HG02763 (cell line): ENCODE measurements around the gene CAV3.

ENCODE experiments used
- ATAC-seq: cut with Tn5 transposase; IDR thresholded peaks from one replicate; pipeline ENCODE4 v1.9.1; 2021; ENCODE audit warnings: mild to moderate bottlenecking, moderate library complexity; ENCODE audit not compliant: unreplicated experiment

CAV3 gene

DNA sequence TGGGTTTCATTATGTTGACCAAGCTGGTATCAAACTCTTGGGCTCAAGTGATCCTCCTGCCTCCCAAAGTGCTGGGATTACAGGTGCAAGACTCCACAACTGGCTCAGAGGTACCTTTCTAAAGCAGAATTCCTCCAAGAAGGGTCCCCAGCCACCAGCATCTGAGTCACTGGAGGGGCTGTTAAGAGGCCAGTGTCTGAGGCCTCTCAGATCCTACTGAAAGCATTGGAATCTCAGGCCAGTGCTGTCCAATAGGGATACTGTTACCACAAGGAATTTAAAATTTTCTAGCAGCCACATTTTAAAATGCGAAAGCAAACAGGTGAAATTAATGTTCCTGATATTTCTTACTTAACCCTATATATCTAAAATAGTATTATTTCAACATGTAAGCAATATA, 1.3 kb downstream of the CAV3 start:
- no peak for ATAC-seq

- ATAC-seq: no peak
Measured at GRCh38 chr3:8736436-8736835, 2.8 kb downstream of the CAV3 start.

- no peak for ATAC-seq
Measured at GRCh38 chr3:8737301-8737700, 3.7 kb downstream of the CAV3 start.

GRCh38 chr3:8737823-8738222, 4.2 kb downstream of the CAV3 start:
- no peak for ATAC-seq

DNA sequence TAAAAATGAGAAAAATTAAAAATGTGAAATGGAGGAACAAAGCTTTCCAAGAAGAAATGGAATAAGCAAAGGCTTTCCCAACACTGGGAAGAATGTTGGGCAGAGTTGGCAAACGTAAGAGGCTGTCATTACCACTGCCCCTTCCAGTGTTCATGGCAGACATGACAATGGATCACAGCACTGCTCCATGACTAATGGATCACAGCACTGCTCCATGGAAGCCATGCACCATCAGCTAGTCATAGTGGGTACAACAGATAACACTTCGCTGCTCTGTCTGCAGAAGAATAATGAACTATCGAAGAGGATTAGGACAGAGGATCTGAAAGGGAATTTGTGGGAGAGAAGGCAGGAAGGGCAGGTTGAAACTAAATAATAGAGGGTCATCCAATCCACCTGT, 5.0 kb downstream of the CAV3 start:
- no peak for ATAC-seq

GRCh38 chr3:8739757-8740504, 6.3 kb downstream of the CAV3 start:
- ATAC-seq: peak; percentile 52

GRCh38 chr3:8741581-8742261, 8.1 kb downstream of the CAV3 start:
- ATAC-seq: no peak

GRCh38 chr3:8743021-8743601, 9.5 kb downstream of the CAV3 start:
- ATAC-seq: no peak

DNA sequence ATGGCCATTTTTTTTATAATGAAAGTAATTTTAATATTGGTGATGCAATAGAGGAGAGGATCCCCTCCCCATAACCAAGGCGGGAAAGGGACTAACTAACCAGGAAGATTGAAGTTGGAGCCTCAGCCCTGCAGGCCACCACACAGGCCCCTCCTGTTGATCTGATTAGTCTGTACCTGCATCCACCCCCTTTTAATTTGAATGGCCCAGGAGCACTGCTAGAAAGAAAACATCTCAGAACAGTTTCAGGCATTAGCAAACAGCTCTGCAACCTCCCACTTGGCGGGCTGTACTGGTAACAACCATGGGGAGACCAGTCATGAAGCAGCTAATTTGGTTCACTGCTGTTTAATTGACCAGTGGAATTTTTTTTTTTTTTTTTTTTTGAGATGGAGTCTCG, 10.3 kb downstream of the CAV3 start:
- ATAC-seq: no peak

DNA sequence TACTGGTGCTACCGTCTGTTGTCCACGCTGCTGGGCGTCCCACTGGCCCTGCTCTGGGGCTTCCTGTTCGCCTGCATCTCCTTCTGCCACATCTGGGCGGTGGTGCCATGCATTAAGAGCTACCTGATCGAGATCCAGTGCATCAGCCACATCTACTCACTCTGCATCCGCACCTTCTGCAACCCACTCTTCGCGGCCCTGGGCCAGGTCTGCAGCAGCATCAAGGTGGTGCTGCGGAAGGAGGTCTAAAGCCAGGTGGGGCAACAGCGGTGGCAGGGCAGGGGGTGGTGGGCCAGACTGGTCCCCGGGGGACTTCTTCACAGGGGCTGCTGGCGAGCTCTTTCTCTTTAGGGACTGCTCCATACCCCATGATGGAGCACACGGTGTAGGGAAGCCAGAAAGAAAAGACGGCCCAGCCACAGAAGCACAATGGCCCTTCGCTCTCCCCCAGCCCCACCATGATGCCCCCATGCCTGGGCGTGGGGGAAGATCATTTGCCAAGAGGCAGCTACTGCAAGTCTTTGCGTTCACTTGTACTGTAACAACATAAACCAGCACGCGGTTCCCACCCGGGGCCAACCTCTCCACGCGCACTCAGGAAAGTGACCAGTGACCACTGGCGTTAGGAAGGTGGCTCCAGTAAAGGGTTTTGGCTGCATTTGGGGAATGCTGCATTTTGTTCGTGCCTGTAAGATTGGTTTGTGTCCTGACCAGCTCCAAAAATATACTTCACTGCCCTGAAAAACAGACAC, 12.2 kb downstream of the CAV3 start:
- ATAC-seq: no peak

DNA sequence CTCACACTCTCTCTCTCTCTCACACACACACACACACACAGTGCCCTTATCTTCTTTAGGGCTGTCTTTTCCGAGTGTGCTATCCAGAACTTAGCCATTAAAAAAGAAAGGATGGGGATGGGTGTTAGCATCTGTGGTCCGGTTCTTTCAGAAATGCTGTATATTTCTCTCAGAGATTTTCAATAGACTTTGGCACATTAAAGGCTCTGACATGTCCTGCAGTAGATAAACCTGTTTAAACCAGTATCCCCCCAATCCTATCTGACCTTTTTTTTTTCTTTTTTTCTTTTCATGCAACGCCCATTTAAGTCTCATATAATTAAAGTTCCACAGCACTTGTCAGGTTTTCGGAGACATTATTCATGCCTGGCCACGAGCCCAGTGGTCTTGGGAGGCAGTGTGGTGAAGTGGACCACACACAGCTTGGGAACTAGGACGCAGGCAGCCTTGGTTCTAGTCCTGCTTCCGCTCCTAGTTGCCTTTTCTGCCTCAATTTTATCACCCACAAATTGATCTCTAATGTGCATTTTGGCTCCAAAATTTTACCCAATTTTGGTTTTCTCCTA, 13.3 kb downstream of the CAV3 start:
- no peak for ATAC-seq

DNA sequence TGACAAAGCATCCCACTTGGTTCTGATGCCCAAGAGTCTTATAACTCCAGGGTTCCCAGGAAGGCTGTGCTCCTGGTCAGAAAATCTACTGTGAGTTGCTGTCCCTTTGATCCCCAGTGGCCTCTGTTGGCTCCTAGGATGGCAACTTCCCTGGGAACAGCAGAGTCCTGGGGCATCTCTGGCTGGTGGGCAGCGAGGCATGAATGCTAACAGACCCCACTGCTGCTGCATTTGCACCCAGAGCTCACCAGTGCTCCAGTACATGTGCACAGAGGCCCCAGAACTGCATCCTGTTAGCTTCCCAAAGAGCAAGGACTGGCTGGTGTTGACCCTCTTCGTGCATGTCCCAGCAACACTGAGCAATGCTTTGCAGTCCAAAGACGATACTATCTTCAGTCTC, 15.7 kb downstream of the CAV3 start:
- ATAC-seq: no peak

GRCh38 chr3:8752832-8753231, 19.2 kb downstream of the CAV3 start:
- no peak for ATAC-seq

- ATAC-seq: no peak
Measured at GRCh38 chr3:8755097-8755496, 21.5 kb downstream of the CAV3 start.

- no peak for ATAC-seq
Measured at GRCh38 chr3:8755564-8756237, 22.1 kb downstream of the CAV3 start.

DNA sequence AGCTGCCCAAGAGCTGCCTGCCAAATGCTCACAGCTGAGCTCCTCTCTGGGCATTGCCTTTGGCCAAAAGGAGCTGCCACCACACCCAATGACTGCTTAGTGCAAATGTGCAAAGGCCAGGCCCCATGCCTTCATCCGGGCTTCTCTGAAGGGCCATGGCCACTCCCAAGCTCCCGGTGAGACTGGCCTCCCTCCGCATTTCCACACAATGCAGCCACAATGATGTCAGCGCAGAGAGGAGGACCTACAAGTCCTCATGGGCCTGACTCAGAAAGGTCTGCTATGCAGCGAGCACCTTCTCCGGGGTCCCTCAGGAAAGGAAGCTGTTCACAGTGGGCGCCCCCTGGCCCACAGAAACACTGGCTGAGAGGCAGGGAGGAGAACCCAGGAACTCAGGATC, 23.1 kb downstream of the CAV3 start:
- no peak for ATAC-seq

DNA sequence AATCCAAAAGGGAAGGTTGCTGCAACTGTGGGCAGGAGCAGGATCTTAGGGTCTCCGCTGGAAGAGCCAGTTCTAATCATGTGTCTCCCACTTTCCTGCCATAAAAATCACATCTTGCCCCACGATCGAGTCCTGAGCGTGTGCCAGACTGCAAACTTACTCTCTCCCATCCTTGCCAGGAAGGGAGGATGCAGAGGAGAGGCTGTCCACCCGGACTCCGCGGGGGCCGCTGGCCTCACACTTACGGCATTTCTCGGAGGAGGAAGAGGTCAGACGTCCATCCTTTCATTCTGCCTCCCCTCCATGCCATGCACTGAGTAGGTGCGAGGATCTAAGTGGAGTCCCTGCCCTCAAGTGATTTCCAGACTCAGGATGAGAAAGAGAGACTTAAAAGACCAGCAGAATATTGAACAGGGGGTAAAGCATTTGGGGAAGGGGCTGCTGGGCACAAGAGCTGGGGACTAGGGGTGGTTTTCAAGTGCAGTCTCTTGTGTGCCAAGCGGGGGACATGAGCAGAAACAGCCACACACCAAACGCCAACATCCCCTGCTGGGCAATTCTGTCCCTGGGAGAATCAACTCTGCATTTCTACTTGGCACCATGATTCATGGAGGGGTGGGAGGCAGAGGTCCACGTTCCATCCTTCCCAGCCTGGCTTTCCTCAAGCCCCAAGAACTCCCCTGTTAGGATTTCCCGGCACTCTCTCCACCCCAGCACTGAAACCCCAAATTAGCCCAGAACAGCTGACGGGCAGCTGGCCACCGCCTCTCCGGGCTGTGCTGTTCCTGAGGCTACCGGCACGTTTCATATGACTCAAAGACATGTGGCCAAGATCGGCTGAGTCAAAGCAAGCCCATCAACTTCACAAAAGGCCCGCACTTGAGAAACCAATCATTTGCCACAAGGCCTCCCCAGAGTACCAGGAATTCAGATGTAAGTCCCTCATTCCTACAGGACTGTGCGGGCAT, 24.2 kb downstream of the CAV3 start:
- no peak for ATAC-seq

DNA sequence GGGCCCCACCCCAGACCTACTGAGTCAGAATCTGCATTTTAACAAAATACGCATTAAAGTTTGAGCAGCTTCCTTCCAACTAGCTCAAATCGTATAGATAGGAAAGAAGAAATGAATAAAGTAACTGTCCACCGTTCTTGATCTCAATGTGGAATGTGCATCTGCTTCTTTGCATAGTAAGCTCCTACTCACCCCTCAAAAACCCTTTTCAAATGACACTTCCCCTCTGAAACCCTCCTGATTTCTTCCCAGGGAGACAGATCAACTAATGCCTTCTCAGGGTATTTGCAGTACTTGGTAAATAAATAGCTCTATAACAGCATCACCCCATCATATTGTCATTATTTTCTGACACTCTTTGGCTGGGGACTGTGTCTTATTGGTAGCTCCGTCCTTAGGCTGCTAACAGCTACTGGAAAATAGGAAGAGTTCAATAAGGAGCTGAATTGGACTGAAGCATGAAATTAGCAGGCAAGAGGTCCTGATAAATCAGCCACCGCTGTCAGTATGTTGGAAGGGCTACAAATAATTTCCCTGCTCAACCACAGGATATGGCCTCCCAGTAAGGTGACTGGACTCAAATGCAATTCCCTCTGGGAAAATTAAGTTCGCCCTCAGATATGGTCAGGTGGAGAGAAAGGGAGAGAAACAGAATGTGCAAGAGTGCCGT, 25.6 kb downstream of the CAV3 start:
- ATAC-seq: no peak

DNA sequence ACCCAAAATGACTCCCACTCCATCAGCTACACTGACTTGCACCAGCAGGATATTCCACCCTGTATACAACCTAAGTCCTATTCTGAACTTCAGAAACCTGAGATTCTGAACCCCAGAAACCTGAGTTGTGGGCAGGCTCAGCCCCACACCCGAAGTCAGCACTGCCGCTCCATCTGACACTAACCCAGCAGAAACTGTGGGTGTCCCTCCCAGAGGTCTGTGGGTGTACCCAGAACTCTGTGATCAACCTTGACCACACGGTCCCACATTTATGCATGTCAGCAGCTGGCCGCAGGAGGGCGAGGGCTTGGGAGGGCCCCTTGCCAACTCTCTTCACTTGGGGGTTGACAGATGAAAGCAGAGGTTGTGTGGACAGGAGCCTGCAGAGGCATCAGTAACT, 26.5 kb downstream of the CAV3 start:
- ATAC-seq: no peak
